HepG2 (cell line): Measurements from ENCODE around the gene FAAP100. TPM values are rescaled to one million over a fixed set of nuclear protein-coding genes. Genes with fewer than 3 reads are reported as not detected.

Source experiments
- BHLHE40 ChIP-seq: IDR thresholded peaks from 2 replicates; pipeline ENCODE4 v1.6.1; 2011; ENCODE audit warnings: low read length, improper control_type of control experiment
- CBX2 ChIP-seq, 2 experiments: fragments of 200-600 bp in 1 of 2; sonication (generic); formaldehyde crosslinking in 1 of 2; IDR thresholded peaks; 2 replicates each; pipeline versions ENCODE4 v1.7.0 to v1.8.1; 2018 to 2022; ENCODE audit warnings: low read depth in 2 of 2, low read length in 1 of 2, mild to moderate bottlenecking in 1 of 2, missing genetic modification reagents in 1 of 2
- CREB1 ChIP-seq, 2 experiments: fragments of 450-650 bp in 1 of 2; IDR thresholded peaks; 2 replicates each; pipeline ENCODE4 v1.6.1; 2016 to 2017; ENCODE audit warnings: control low read depth in 1 of 2, mild to moderate bottlenecking in 1 of 2, missing compliant biosample characterization in 1 of 2, missing genetic modification characterization in 1 of 2
- DMTF1 ChIP-seq: sonication (generic); formaldehyde crosslinking; IDR thresholded peaks from 2 replicates; pipeline ENCODE4 v1.4.0; 2020; ENCODE audit warnings: mild to moderate bottlenecking, missing genetic modification reagents
- FLYWCH1 ChIP-seq: sonication (generic); formaldehyde crosslinking; IDR thresholded peaks from 2 replicates; pipeline ENCODE4 v1.8.1; 2023; ENCODE audit warnings: mild to moderate bottlenecking, missing genetic modification reagents
- FOXO4 ChIP-seq: sonication (generic); formaldehyde crosslinking; conservative IDR thresholded peaks from 2 replicates; pipeline ENCODE4 v1.8.1; 2023; ENCODE audit warnings: missing genetic modification reagents
- HOXA7 ChIP-seq: sonication (generic); formaldehyde crosslinking; IDR thresholded peaks from 2 replicates; pipeline ENCODE4 v1.8.1; 2022; ENCODE audit warnings: mild to moderate bottlenecking, missing genetic modification reagents, moderate library complexity
- MED8 ChIP-seq: sonication (generic); formaldehyde crosslinking; IDR thresholded peaks from 2 replicates; pipeline ENCODE4 v1.8.1; 2023; ENCODE audit warnings: mild to moderate bottlenecking, missing genetic modification reagents; ENCODE audit not compliant: insufficient replicate concordance
- PHB2 ChIP-seq: fragments of 450-650 bp; IDR thresholded peaks from 2 replicates; pipeline ENCODE4 v1.6.1; 2018; ENCODE audit not compliant: partially characterized antibody
- PRPF4 ChIP-seq: fragments of 200-400 bp; formaldehyde crosslinking; IDR thresholded peaks from 2 replicates; pipeline ENCODE4 v1.6.1; 2016; ENCODE audit warnings: low read length, low read depth; ENCODE audit not compliant: poor library complexity, severe bottlenecking
- SNAI1 ChIP-seq: sonication (generic); formaldehyde crosslinking; IDR thresholded peaks from 2 replicates; pipeline ENCODE4 v1.5.0; 2020; ENCODE audit warnings: mild to moderate bottlenecking, missing genetic modification reagents, borderline replicate concordance
- SP140L ChIP-seq: sonication (generic); formaldehyde crosslinking; IDR thresholded peaks from 2 replicates; pipeline ENCODE4 v1.4.0; 2020; ENCODE audit warnings: missing genetic modification reagents, borderline replicate concordance
- SRSF1 ChIP-seq: fragments of 200-400 bp; formaldehyde crosslinking; optimal IDR thresholded peaks from 2 replicates; pipeline ENCODE3; 2017; ENCODE audit warnings: mild to moderate bottlenecking, low read depth, low read length, moderate library complexity
- ZNF296 ChIP-seq: sonication (generic); formaldehyde crosslinking; conservative IDR thresholded peaks from 2 replicates; pipeline ENCODE4 v1.5.0; 2020; ENCODE audit warnings: mild to moderate bottlenecking, missing genetic modification reagents
- ZNF382 ChIP-seq: sonication (generic); formaldehyde crosslinking; IDR thresholded peaks from 2 replicates; pipeline ENCODE4 v1.5.0; 2020; ENCODE audit warnings: missing genetic modification reagents, mild to moderate bottlenecking, borderline replicate concordance
- ZNF546 ChIP-seq: sonication (generic); formaldehyde crosslinking; conservative IDR thresholded peaks from 2 replicates; pipeline ENCODE4 v1.8.1; 2023; ENCODE audit warnings: mild to moderate bottlenecking, missing genetic modification reagents
- ZNF629 ChIP-seq: sonication (generic); formaldehyde crosslinking; conservative IDR thresholded peaks from 2 replicates; pipeline ENCODE4 v1.5.0; 2020; ENCODE audit warnings: missing genetic modification reagents
- ZNF674 ChIP-seq: sonication (generic); formaldehyde crosslinking; IDR thresholded peaks from 2 replicates; pipeline ENCODE4 v1.5.0; 2020; ENCODE audit warnings: low read depth, mild to moderate bottlenecking, missing genetic modification reagents
- polyA plus RNA-seq, 8 experiments: library from polyadenylated mRNA; depleted of rRNA in 3 of 8; stranded (reverse) in 7 of 8; unstranded in 1 of 8; fragments of >200 nt; fragmentation: Illumina TruSeq in 4 of 8; extraction: Trizol in 4 of 8; gene quantifications; 2 replicates each; pipeline versions ENCODE4 v1.2.1 to v1.2.3, GENCODE V29; 2011 to 2016; ENCODE audit warnings: low read depth in 4 of 8, missing spikeins in 1 of 8, mixed read lengths in 1 of 8; ENCODE audit not compliant: insufficient read depth in 1 of 8
- total RNA-seq, 5 experiments: library from RNA; depleted of rRNA; stranded (reverse); fragments of >200 nt; fragmentation: Illumina TruSeq; extraction: Trizol; gene quantifications; 2 replicates each; pipeline ENCODE4 v1.2.3, GENCODE V29; 2016; ENCODE audit warnings: low read depth in 1 of 5
- TF ChIP-seq, protein P1 (sequence below): sonication (generic); formaldehyde crosslinking; IDR thresholded peaks from 2 replicates; pipeline ENCODE4 v1.8.1; 2022; ENCODE audit warnings: low read depth, mild to moderate bottlenecking, missing genetic modification reagents

FAAP100 gene
- total and polyA plus RNA-seq, 2 of the 13 experiments (the other 11 are each of a cell fraction or from before 2014, with no cell fraction given): 7.6 to 20.8 TPM

GRCh38 chr17:81552244-81553017 lies at the start of gene FAAP100 (continued):
- TF ChIP-seq DMTF1 (CRISPR knock-in tag) (peak; percentile 48; the same call in 1 of the 2 replicates), BHLHE40 (no peak), FLYWCH1 (no peak), SRSF1 (peak; percentile 28), ZNF382 (CRISPR knock-in tag) (no peak), PHB2 (no peak), SNAI1 (CRISPR knock-in tag) (no peak), FOXO4 (no peak), CREB1 (IDR thresholded peaks at IDR 0.05) (no peak), CREB1 (CRISPR knock-in tag; IDR thresholded peaks at IDR 0.05) (no peak), ZNF674 (CRISPR knock-in tag) (peak; percentile 95; the same call in 1 of the 2 replicates), ZNF629 (CRISPR knock-in tag) (no peak), SP140L (CRISPR knock-in tag) (no peak), HOXA7 (no peak), PRPF4 (no peak), ZNF546 (CRISPR knock-in tag) (peak; percentile 93; the same call in 1 of the 2 replicates), ZNF296 (CRISPR knock-in tag) (0 out of 2 replicates have a peak, but pooled peaks have one; percentile 57), MED8 (CRISPR knock-in tag) (no peak), CBX2 (IDR thresholded peaks at IDR 0.05; ENCODE audit: low read depth, low read length) (no peak), CBX2 (CRISPR knock-in tag; IDR thresholded peaks at IDR 0.05; ENCODE audit: low read depth) (no peak)
- TF ChIP-seq, protein P1, sequence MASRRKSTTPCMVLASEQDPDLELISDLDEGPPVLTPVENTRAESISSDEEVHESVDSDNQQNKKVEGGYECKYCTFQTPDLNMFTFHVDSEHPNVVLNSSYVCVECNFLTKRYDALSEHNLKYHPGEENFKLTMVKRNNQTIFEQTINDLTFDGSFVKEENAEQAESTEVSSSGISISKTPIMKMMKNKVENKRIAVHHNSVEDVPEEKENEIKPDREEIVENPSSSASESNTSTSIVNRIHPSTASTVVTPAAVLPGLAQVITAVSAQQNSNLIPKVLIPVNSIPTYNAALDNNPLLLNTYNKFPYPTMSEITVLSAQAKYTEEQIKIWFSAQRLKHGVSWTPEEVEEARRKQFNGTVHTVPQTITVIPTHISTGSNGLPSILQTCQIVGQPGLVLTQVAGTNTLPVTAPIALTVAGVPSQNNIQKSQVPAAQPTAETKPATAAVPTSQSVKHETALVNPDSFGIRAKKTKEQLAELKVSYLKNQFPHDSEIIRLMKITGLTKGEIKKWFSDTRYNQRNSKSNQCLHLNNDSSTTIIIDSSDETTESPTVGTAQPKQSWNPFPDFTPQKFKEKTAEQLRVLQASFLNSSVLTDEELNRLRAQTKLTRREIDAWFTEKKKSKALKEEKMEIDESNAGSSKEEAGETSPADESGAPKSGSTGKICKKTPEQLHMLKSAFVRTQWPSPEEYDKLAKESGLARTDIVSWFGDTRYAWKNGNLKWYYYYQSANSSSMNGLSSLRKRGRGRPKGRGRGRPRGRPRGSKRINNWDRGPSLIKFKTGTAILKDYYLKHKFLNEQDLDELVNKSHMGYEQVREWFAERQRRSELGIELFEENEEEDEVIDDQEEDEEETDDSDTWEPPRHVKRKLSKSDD (CRISPR knock-in tag): no peak; the same call in 1 of the 2 replicates
